Daoy (cell line): ENCODE measurements around the gene BBLN. TPM values are rescaled to one million over a fixed set of nuclear protein-coding genes. Genes with fewer than 3 reads are reported as not detected.
A peak's percentile ranks its signal among the peaks of the same experiment; 100 is the strongest.
"Not testable (repeated sequence)": the region's sequence is repeated elsewhere in the genome, so short reads cannot be mapped to it uniquely, and the experiment has no call there.

ENCODE experiments used
- DNase-seq: peaks from one replicate; pipeline ENCODE4 v3.0.0-alpha.2; 2015; ENCODE audit warnings: low read depth
- total RNA-seq: library from RNA; depleted of rRNA; stranded (reverse); fragments of >200 nt; shearing (Covaris generic); gene quantifications from 2 replicates; pipeline ENCODE4 v1.2.3, GENCODE V29; 2014; rRNA removed

The BBLN gene, protein sequence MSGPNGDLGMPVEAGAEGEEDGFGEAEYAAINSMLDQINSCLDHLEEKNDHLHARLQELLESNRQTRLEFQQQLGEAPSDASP
- 121 and 122 TPM in 2 replicates for total RNA-seq

DNA sequence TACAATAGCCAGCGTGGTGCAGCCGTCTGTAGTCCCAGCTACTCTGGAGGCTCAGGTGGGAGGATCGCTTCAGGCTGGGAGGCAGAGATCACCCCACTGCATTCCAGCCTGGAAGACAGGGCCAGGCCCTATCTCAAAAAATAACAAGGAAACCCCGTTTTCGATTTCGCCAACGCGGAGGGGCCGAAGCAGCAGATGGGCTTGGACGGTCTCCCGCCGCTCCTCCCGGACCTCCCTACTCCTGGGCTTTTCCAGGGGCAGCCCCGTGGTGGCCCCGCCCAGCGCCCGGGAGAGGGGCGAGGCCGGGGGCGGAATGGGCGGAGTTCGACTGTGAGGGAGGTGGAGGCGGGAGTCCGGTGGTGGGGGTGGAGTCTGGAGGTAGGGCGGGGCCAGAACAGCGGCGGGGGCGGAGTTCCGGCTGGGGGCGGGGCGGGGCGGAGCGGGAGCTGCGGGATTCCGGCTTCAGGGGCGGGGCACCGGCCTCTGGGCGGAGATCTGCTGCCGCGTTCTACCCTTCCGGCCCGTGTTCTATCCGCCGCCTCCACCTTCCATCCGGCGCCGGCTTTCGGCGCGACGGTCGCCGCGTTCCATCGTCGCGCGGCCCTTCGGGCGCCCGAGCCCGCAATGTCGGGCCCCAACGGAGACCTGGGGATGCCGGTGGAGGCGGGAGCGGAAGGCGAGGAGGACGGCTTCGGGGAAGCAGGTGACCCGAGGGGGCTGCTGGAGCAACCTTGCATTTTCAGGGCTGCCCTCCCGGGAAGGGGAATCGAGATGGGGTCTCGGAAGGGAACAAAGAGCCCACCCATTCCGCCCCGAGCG lies at the start of gene BBLN:
Gene BBLN (plus strand): TSS at position 482 of the 819 bp plus-strand sequence. CDS start 143 bp downstream, at position 625.
- peak; percentile 98 for DNase-seq

DNA sequence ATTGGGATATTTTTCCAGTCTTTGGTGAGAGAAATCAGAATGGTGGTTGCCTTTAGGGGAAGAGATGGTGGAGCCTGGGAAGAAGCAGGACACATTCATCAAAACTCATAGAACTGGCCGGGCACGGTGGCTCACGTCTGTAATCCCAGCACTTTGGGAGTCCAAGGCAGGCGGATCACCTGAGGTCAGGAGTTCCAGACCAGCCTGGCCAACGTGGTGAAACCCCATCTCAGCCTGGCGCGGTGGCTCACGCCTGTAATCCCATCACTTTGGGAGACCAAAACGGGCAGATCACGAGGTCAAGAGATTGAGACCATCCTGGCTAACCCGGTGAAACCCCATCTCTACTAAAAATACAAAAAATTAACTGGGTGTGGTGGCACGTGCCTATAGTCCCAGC lies 48.3 kb upstream of the BBLN start:
- not testable (repeated sequence) for DNase-seq

DNA sequence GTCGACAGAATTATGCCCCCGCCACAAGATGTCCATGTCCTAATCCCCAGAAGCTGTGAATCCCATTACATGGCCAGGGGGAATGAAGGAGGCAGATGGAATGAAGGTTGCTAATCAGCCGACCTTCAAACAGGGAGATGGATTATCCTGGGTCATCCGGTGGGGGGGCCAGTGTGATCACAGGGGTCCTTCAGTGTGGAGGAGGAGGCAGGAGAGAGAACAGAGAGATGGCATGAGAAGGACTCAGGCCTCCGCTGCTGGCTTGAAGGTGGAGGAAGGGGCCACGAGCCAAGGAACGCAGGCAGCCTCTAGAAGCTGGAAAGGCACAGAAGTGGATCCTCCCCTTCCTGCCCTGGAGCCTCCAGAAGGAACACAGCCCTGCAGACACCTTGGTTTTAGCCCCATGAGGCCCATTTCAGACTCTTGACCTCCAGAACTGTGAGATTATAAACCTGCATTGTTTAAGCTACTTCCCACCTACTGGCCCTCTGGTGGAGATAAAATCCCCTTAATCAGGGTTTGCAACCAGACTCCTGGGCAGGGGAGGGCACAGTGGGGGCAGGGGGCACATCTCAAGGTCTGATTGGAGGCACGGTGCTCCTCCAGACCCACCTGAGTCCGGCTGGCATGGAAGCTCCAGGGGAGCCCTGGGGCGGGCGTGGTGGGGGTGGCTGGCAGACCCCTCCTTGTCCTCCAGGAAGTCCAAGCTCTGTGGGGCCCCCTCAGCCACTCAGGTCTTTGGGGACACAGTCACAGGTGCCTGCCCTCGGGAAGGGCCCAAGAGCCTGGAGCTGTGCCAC lies 46.3 kb upstream of the BBLN start:
- no peak for DNase-seq

DNA sequence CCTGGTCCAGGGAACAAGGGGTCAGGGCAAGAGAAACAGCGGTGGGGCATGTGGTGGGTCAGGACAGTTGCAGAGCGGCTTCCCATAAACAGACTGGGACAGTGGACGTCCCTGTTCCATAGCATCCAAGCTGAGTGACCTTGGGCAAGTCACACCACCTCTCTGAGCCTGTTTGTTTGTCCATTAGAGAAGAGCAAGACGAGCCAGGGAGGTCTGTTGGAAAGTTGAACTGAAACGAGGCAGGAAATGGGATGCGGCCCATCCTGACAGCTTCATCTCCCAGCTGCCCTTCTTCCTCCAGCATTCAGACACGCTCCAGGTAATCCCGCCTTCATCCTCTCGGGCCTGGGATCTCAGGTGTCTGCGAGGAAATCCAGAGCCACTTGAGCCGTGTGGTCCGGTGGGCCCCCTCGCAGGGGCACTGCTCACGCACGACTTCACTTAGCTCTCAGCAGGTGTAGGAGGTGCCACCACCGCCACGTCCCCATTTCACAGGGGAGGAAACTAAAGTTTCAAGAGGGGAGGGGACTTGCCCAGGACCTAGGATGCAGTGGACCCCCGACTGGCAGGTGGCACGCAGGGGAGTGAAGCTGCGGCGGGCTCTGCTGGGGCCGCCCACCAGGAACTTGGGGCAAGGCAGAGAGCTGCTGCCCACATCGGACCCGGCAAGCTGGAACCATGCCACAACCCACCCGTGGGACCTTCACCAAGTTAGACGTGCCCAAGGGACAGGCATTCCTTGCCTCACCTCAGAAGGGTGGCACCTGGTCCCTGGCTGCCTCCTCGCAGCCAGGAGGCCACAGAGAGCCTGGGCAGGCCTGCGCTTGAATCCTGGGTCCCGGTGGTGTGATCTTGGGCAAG lies 45.5 kb upstream of the BBLN start:
- DNase-seq, result no peak

DNA sequence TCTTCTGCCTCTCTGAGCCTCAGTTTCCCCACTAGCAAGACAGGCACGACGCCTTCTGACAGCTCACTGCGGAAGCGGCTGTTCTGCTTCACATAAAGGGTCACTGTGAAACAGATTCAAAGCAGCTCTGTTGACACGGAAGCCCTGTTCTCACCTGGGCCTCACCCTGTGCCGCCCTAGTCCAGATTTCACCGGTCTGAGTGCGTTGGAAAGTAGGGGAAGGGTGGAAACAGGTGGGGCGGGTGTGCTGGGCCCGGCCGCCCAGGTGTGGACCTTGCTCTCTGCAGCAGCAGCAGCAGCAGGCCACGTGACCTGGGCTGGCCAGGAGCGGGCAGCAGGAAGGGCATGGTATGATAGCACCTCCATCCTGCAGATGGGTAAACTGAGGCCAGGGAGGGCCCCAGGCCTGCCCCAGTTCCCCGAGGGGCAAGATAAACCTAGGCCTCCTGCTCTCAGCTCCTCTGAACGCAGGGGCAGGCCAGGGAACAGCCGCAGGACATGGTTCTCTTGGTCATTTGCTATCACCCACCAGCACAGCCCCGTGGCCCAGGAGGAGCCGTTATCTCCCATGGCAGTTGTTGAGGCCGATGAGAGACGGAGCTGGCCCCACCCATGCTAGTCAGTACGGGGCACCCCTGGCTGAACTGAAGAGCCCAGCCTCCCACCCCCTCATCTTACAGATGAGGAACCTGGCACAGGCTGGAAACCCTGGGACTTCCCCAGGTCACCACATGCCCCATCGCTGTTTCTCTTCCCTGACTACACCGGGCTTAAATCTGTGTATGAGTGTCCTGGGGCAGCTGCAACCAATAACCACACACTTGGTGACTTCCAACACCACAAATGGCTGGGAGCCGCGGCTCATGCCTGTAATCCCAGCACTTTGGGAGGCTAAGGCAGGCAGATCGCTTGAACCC lies 44.6 kb upstream of the BBLN start:
- no peak for DNase-seq

DNA sequence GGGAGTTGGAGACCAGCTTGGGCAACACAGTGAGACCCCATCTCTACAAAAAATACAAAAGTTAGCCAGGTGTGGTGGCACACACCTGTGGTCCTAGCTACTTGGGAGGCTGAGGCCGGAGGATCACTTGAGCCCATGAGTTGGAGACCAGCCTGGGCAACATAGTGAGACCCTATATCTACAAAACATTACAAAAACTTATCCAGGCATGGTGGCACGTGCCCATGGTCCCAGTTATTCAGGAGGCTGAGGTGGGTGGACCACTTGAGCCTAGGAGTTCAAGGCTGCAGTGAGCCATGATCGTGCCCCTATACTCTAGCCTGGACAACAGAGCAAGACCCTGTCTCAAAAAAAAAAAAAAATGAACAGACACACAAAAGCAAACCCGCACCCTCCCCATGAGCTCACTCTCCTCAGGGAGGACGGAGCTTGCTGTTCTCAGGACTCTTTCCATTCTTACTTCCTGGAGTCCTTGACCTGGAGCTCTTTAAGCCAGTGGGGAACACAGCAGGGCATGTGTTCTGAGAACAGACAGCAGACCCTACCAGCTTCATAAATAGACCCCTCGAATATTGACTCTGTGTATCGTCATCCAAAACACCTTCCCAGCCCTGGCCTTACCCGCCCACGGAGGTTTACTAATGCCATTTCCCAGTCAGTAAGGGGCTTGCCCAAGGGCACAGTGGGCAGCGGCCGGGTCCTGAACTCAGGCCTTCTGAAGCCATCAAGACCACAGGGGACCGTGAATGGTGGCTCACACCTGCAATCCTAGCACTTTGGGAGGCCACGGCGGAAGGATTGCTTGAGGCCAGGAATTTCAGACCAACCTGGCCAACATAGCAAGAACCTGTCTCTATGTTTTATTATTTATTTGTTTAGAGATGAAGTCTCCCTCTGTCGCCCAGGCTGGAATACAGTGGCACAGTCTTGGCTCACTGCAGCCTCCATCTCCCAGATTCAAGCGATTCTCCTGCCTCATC lies 43.7 kb upstream of the BBLN start:
- DNase-seq, result no peak

DNA sequence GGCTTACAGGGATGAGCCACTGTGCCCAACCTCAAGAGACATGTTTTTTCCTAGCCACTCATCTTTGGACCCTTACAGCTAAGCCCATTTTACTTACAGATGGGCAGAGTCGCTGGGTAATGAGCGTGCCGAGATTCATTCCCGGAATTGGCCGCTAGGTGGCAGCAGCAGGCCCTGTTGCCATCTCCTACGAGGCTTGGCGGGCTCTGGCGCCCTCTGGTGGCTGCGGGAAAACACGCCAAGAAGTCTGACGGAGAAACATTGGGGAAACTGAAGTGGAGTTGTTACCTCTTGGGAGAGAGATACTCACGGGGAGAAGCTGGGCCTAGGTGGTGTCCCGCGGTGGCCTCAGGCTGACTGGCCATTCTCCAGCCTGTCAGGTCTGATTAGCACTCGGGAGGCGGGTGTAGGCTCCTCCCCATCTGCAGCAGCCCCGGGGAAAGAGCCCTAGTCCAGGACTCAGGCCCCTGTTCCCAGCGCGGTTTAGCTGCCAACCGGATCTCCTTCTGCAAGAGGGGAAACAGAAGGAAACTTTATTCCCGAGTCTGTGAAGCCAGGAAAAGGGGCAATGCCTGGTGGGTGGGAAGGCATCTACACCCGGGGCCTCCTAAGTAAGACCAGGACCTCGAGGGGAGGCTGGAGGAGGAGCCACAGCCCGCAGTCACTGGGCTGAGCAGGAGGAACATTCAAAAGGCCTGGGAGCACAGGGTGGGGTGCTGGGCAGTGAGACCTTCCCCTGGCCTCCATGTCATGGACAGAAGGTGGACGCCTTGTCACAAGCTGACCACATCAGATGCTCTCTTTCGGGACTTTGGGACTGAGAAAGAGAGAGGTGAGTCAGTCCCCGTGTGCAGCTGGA lies 42.2 kb upstream of the BBLN start:
- DNase-seq, result peak; percentile 94

DNA sequence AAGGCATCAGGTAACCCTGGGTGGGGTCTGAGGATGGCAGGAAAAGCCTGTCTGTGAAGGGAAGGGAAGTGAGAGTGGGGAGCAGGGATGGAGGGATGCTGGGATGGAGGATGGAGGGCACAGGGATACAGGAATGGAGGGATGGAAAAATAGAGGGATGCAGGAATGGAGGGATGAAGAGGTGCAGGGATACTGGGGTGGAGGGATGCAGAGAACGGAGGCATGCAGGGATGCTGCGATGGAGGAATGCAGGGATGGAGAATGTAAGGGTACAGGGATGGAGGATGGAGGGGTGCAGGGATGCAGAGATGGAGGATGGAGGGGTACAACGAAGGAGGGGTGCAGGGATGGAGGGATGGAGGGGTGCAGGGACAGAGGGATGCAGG lies 41.6 kb upstream of the BBLN start:
- no peak for DNase-seq

DNA sequence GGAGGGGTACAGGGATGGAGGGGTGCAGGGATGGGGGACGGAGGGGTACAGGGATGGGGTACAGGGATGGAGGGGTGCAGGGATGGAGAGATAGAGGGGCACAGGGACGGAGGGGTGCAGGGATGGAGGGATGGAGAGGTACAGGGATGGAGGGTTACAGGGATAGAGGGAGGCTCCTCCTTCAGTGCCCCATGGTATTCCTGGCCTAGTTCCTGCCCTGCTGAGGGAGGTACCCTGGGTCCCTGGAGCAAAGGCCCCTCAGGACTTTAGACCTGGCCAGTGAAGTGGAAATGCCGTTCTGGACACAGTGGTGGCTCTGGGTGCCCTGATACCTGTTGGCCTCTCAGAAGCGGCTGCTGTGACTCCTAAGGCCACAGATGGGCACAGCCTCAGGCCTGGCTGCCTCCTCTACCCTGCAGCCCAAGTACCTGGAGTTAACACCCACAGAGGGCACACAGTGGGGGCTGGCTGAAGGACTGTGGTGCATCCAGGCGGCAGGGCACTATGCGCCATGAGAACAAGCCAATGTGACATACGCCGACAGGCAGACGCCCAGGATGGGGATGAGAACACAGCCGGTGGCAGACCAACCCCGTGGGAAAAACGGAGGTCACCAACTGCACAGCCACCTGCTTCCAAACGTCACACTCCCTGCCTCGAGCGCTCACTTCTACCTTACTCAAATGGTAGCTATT lies 40.9 kb upstream of the BBLN start:
- no peak for DNase-seq

DNA sequence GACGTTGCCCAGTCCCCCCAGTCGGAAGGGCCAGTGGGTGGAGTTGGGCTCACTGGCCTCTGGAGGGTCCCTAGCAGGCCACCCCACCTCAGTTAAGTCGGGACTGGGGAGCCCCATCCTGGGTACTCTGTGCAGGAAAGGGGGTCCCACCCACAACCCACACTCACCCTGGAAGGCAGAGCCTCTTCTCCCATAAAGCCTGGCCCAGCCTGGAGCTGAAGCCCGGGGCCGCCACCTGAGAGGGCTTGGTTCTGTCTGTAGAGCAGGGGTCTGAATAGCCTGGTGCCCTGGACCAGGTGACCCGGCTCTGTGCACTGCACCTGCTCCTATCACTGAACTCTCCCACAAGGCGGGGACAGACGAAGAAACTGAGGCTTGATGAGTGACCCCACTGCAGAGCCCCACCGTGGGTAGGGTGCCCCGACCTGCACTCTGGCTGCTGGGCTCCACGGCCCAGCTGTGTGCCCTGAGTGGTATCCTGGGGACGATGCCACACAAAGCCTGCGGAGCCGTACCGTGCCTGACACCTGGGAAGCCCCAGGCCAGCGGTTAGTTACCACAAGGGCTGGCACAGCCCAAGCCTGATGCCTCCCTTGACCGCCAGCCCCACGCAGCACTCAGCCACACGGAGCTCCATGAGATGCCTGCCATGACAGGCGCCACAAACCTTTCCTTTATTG lies 39.9 kb upstream of the BBLN start:
- no peak for DNase-seq

DNA sequence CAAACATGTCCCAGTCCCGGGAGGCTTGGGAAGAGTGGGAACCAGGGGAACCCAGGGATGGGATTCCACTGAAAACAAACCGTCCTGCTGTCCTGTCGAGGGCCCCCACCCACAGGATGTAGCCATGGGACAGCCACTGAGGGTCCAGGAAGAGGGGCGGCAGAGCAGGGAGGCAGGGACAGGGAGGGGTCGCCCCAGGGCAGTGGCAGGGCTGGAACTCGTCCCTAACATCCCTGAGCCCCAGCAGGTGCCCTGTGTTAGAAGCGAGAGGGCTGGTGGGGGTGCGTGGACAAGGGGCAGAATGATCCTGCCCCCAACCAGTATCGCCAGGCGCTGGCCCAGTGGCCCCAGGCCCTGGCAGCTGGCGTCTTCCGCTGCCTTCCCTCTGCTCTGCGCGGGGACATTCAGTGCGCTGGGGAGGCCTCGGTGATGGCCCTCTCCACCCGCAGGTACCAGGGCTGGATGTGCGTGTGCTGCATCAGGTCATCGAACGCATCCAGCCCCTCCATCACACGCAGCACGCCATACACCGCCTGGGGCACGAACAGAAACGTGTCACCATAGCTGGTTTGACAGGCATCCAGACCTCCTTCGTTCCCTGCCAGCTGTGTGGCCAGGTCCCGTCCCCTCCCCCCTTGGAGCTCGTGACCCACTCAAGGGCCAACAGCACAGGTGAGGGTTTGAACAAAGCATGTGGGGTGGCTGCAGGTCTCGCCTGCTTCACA lies 39.2 kb upstream of the BBLN start:
- no peak for DNase-seq

DNA sequence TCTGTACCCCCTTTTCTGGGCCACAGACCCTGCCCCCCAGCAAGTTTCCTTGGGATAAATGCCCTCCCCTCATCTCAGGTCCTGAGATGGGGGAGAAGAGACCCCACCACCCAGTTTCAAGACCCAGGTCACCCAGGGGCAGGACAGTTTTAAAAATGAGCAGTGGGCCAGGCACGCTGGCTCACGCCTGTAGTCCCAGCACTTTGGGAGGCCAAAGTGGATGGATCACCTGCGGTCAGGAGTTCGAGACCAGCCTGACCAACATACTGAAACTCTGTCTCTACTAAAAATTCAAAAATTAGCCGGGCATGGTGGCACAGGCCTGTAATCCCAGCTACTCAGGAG lies 38.6 kb upstream of the BBLN start:
- DNase-seq, result no peak

DNA sequence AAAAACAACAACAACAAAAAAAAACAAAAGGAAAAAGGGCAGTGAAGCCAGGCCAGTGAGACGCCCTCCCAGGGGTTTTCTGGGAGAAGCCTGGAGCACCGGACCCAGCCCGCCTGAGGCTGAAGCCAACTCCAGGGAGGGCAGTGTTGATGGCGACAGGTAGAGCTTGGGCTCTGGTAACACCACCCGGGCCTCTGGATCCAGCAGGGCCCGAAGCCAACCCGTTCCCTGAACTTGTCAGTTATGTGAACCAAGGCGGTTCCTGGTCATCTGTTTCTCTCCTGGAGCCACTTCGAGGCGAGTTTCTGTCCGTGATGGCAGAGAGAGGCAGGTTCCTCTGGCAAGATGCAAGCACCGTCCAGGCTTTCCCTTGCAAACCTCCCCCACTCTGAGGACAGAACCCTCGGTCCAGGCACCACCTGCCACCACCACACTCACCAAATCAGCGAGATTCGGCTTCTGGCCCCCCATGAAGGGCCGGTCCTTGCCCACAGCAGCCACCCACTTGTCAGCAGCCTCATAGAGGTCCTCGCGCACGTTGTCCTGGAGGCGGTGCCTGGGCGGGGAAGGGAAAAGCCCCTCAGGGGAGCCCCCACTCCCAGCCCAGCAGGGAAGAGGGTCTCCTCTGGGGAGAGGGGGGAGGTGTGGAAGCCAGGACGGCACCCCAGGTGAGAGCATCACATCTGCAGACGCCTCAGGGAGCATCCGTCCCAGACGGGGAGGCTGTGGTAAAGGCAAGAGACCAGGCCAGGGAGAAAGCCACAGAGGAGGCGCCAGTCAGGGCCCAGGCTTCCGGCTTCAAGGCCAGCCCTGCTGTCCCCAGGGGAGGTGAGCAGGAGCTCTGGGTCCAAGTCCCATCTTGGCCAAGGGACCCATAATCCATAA lies 37.9 kb upstream of the BBLN start:
- no peak for DNase-seq

DNA sequence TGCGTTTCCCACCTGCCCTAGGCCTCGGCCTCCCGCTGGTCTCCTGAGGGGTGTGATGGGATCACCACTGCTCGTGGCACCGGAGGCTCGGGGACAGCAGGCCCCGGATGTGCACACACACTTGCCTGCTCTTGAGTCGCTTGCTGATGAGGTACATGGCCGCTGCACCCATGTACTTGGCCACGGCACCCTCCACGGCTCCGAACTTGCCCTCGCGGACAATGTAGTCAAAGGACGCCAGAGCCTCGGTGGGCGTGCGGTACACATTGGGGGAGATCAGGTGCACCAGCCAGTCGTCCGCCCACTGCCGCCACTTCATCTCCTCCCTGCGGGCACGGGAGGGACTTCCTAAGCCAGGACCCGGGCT lies 37.3 kb upstream of the BBLN start:
- DNase-seq, result peak; percentile 11

DNA sequence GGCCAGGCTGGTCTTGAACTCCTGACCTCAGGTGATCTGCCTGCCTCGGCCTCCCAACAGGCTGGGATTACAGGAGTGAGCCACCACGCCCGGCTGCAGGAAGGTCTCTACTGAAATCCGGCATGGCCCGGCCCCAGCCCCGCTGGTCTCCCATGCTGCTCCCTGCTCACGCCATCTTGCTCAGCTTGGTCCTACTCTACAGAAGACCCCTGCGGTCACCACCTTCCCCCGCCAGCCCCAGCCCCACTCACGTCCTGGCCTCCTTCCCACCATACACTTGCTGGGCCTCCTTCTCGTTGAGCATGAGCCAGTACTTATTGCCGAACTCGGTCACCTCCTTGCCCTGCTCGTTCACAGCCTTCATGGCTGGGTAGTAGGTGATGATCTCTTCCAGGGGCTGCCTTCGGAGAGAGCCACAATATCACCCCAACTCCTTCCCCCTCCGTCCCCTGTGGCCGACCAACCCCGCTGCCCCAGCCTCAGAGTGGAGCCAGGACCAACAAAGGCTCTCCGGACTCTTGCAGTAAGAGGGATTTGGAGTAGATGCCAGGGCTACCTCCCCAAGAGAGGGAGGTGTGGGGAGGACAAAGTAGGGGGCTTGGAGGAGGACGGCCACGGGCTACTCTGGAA lies 36.5 kb upstream of the BBLN start:
- DNase-seq, result no peak
